BJ (cell line): ENCODE measurements around the gene BCAS4. TPM values are rescaled to one million over a fixed set of nuclear protein-coding genes. Genes with fewer than 3 reads are reported as not detected.

Experiments
- CTCF ChIA-PET: fragments of 350-600 bp; formaldehyde crosslinking; extraction: SDS; loops from one replicate; lab custom pipeline; 2021; ENCODE audit warnings: antibody characterized with exemption, inconsistent platforms; lab: Yijun Ruan, JAX
- POLR2A ChIA-PET: fragments of 300-600 bp; sonication (Branson Sonifier 250); formaldehyde crosslinking; extraction: SDS; loops from one replicate; lab custom pipeline; 2021; ENCODE audit warnings: antibody characterized with exemption; lab: Charles Lee
- DNase-seq: peaks from one replicate; pipeline ENCODE4 v3.0.0-alpha.2; 2011; ENCODE audit warnings: low read depth
- H3K27me3 ChIP-seq: 2 replicates; pipeline ENCODE4 v1.6.0; 2011; ENCODE audit warnings: low read length; ENCODE audit not compliant: control insufficient read depth, insufficient read depth
- H3K36me3 ChIP-seq: 2 replicates; pipeline ENCODE4 v1.5.1; 2011; ENCODE audit warnings: low read length; ENCODE audit not compliant: control insufficient read depth, insufficient read depth
- H3K4me3 ChIP-seq: 2 replicates; pipeline ENCODE4 v1.5.1; 2011; ENCODE audit warnings: low read depth, mild to moderate bottlenecking, control low read depth, low read length
- CTCF ChIP-seq: IDR thresholded peaks from 2 replicates; pipeline ENCODE4 v1.5.1; 2011; ENCODE audit warnings: low read depth, mild to moderate bottlenecking, control low read depth, inconsistent platforms, low read length, moderate library complexity; ENCODE audit not compliant: insufficient read depth
- polyA plus RNA-seq: library from polyadenylated mRNA; depleted of rRNA; stranded (reverse); fragments of >200 nt; gene quantifications from 2 replicates; pipeline ENCODE4 v1.2.3, GENCODE V29; 2011

BCAS4 gene
- polyA plus RNA-seq, 1 experiment: 31.6 TPM

GRCh38 chr20:50837532-50838321 is 42.9 kb downstream of the BCAS4 start:
- no peak for TF ChIP-seq CTCF
- no peaks in the 10 kb centered on the region for H3K27me3 ChIP-seq
- ChIA-PET CTCF (interaction anchor here (0.6 to 2.1 kb wide), 5 partner anchors 9 to 801 kb away, joined by 3 to 7 read pairs (median 4); partner anchors contain the start of gene BCAS4), POLR2A (no interaction called here)
- peaks cover 6% of the 10 kb centered on the region; the same call in 1 of the 2 replicates for H3K36me3 ChIP-seq
- H3K4me3 ChIP-seq: no peak overlapping the region
- DNase-seq: peak; percentile 95

GRCh38 chr20:50838322-50838625 is 43.4 kb downstream of the BCAS4 start:
- ChIA-PET CTCF (no interaction called here), POLR2A (no interaction called here)
- no peak for DNase-seq
- Histone ChIP-seq H3K4me3 (no peak overlapping the region), H3K27me3 (no peaks in the 10 kb centered on the region), H3K36me3 (peaks cover 6% of the 10 kb centered on the region; the same call in 1 of the 2 replicates)
- no peak for TF ChIP-seq CTCF

GRCh38 chr20:50838707-50839385 is 44.0 kb downstream of the BCAS4 start:
- H3K27me3 ChIP-seq: no peaks in the 10 kb centered on the region
- H3K4me3 ChIP-seq: no peak overlapping the region
- H3K36me3 ChIP-seq: peaks cover 6% of the 10 kb centered on the region; the same call in 1 of the 2 replicates
- no peak for TF ChIP-seq CTCF
- CTCF ChIA-PET: no interaction called here
- no peak for DNase-seq
- POLR2A ChIA-PET: no interaction called here

- POLR2A ChIA-PET: no interaction called here
- H3K27me3 ChIP-seq: no peaks in the 10 kb centered on the region
- no peak overlapping the region for H3K4me3 ChIP-seq
- TF ChIP-seq CTCF: no peak
- no peak for DNase-seq
- CTCF ChIA-PET: no interaction called here
- H3K36me3 ChIP-seq: peaks cover 6% of the 10 kb centered on the region; the same call in 1 of the 2 replicates
Observed at GRCh38 chr20:50842821-50843220, 48.0 kb downstream of the BCAS4 start.

- no peak overlapping the region for H3K4me3 ChIP-seq
- H3K36me3 ChIP-seq: peaks cover 6% of the 10 kb centered on the region; the same call in 1 of the 2 replicates
- no peak for TF ChIP-seq CTCF
- ChIA-PET POLR2A (no interaction called here), CTCF (no interaction called here)
- no peaks in the 10 kb centered on the region for H3K27me3 ChIP-seq
- DNase-seq: no peak
Observed at GRCh38 chr20:50843331-50844276, 48.7 kb downstream of the BCAS4 start.
